HG03342 (cell line): ENCODE results near the gene PLEKHM1.
"Not testable (repeated sequence)": the region's sequence is repeated elsewhere in the genome, so short reads cannot be mapped to it uniquely, and the experiment has no call there.

Experiments
- ATAC-seq: cut with Tn5 transposase; IDR thresholded peaks from one replicate; pipeline ENCODE4 v1.9.1; 2021; ENCODE audit warnings: mild to moderate bottlenecking, moderate library complexity; ENCODE audit not compliant: unreplicated experiment

PLEKHM1 gene

GRCh38 chr17:45461524-45462327, 28.8 kb downstream of the PLEKHM1 start:
- peak; percentile 88 for ATAC-seq

GRCh38 chr17:45460422-45460821, 30.1 kb downstream of the PLEKHM1 start:
- not testable (repeated sequence) for ATAC-seq

- not testable (repeated sequence) for ATAC-seq
Observed at GRCh38 chr17:45454341-45454740, 36.2 kb downstream of the PLEKHM1 start.

- not testable (repeated sequence) for ATAC-seq
Observed at GRCh38 chr17:45453731-45454130, 36.8 kb downstream of the PLEKHM1 start.

GRCh38 chr17:45453225-45453534, 37.3 kb downstream of the PLEKHM1 start:
- not testable (repeated sequence) for ATAC-seq

- not testable (repeated sequence) for ATAC-seq
Observed at GRCh38 chr17:45452329-45453224, 37.9 kb downstream of the PLEKHM1 start.

- ATAC-seq = not testable (repeated sequence)
Observed at GRCh38 chr17:45451660-45452059, 38.9 kb downstream of the PLEKHM1 start.

GRCh38 chr17:45451131-45451530, 39.4 kb downstream of the PLEKHM1 start:
- no peak for ATAC-seq

- ATAC-seq = not testable (repeated sequence)
Observed at GRCh38 chr17:45449708-45450329, 40.7 kb downstream of the PLEKHM1 start.

- ATAC-seq = not testable (repeated sequence)
Observed at GRCh38 chr17:45449260-45449659, 41.3 kb downstream of the PLEKHM1 start.

- not testable (repeated sequence) for ATAC-seq
Observed at GRCh38 chr17:45448483-45448882, 42.0 kb downstream of the PLEKHM1 start.

GRCh38 chr17:45448066-45448465, 42.5 kb downstream of the PLEKHM1 start:
- ATAC-seq = not testable (repeated sequence)

- ATAC-seq = not testable (repeated sequence)
Observed at GRCh38 chr17:45447650-45448049, 42.9 kb downstream of the PLEKHM1 start.

- not testable (repeated sequence) for ATAC-seq
Observed at GRCh38 chr17:45446872-45447625, 43.5 kb downstream of the PLEKHM1 start.

- not testable (repeated sequence) for ATAC-seq
Observed at GRCh38 chr17:45445901-45446743, 44.4 kb downstream of the PLEKHM1 start.

- ATAC-seq = not testable (repeated sequence)
Observed at GRCh38 chr17:45444856-45445820, 45.4 kb downstream of the PLEKHM1 start.

GRCh38 chr17:45444301-45444700, 46.2 kb downstream of the PLEKHM1 start:
- ATAC-seq = not testable (repeated sequence)
